ENCODE results near the gene SLC30A3. TPM values are rescaled to one million over a fixed set of nuclear protein-coding genes. Genes with fewer than 3 reads are reported as not detected.

The SLC30A3 gene
- total RNA-seq, 1 experiment from 2014 or later = not detected

DNA sequence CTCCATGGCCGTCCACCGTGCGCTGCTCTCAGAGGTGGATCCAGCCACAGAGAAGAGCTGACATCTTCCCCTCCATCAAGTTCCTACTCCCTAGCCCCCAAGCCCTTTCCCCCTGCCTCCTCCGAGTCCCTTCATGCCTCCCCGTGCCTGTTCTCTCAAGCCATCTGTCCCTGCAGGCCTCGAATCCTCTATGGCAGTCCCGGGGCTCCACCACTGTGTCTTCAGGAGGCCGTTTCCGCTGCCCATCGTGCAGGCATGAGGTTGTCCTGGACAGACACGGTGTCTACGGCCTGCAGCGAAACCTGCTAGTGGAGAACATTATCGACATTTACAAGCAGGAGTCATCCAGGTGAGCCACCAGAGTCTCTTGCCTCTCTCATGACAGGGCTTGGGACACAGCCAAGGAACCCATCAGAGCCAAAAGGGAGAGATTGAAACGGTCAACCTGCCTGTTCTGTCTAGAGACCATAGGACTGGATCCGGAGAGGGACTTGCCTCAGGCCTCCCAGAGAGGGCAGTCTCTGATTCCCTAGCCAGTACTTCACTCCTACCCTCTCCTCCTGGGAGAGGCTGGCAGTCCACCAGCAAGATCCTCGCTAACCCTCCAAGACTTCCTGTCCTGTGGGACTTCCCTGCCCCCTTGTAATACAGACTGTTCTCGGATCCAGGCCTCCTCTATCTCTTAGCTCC is 35.7 kb upstream of the SLC30A3 start:
- BruUV-seq (replicated peaks) = no TSS peak
- ChIA-PET CTCF (interaction anchor here (1.0 to 3.3 kb wide), 2 partner anchors 18 to 22 kb away, joined by 3 to 9 read pairs; no protein-coding TSS in a partner anchor), POLR2A (interaction anchor here (1.5 kb wide), 1 partner anchor 15 kb away, joined by 3 read pairs; no protein-coding TSS in a partner anchor)
- Mint-ChIP-seq H3K9me3 (ENCODE audit: unreplicated experiment) (no peaks in the 10 kb centered on the region), H3K4me3 (ENCODE audit: unreplicated experiment) (no peak overlapping the region), H3K27ac (ENCODE audit: low read depth, unreplicated experiment) (no peak overlapping the region), H3K27me3 (ENCODE audit: insufficient read depth, unreplicated experiment) (no peaks in the 10 kb centered on the region), H3K36me3 (ENCODE audit: insufficient read depth, unreplicated experiment) (no peaks in the 10 kb centered on the region), H3K4me1 (ENCODE audit: insufficient read depth, unreplicated experiment) (no peaks in the 10 kb centered on the region)
- TF ChIP-seq, protein P1, sequence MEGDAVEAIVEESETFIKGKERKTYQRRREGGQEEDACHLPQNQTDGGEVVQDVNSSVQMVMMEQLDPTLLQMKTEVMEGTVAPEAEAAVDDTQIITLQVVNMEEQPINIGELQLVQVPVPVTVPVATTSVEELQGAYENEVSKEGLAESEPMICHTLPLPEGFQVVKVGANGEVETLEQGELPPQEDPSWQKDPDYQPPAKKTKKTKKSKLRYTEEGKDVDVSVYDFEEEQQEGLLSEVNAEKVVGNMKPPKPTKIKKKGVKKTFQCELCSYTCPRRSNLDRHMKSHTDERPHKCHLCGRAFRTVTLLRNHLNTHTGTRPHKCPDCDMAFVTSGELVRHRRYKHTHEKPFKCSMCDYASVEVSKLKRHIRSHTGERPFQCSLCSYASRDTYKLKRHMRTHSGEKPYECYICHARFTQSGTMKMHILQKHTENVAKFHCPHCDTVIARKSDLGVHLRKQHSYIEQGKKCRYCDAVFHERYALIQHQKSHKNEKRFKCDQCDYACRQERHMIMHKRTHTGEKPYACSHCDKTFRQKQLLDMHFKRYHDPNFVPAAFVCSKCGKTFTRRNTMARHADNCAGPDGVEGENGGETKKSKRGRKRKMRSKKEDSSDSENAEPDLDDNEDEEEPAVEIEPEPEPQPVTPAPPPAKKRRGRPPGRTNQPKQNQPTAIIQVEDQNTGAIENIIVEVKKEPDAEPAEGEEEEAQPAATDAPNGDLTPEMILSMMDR (IDR thresholded peaks at IDR 0.05; ENCODE audit: unreplicated experiment) = no peak
- intact Hi-C loops (cut with micrococcal nuclease) = no loop called here
- DNase-seq (ENCODE audit: unreplicated experiment) = peak; percentile 17

DNA sequence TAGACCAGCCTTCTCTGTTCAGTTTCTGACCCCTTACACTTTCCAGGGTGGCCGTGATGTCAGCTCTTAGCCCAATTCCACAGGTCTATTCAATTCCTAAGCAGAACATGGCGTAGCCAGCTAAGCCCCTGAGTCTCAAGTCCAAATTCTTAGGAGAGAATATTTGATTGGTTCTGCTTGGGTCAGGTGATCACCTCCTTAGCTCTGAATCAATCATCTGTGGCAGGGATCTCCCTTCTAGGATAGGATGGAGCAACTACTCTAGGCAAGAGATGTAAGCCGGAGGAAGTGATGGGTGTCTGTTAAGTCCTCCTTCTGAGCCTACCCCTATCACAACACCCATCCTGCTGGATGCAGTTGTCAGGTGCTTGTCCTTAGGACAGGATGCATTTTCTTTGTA is 34.3 kb upstream of the SLC30A3 start:
- Mint-ChIP-seq H3K9me3 (ENCODE audit: unreplicated experiment) (no peaks in the 10 kb centered on the region), H3K4me1 (ENCODE audit: insufficient read depth, unreplicated experiment) (peaks cover 8% of the 10 kb centered on the region), H3K4me3 (ENCODE audit: unreplicated experiment) (no peak overlapping the region), H3K27me3 (ENCODE audit: insufficient read depth, unreplicated experiment) (peaks cover 6% of the 10 kb centered on the region), H3K27ac (ENCODE audit: low read depth, unreplicated experiment) (no peak overlapping the region), H3K36me3 (ENCODE audit: insufficient read depth, unreplicated experiment) (no peaks in the 10 kb centered on the region)
- intact Hi-C loops (cut with micrococcal nuclease) = no loop called here
- TF ChIP-seq, protein P1 (IDR thresholded peaks at IDR 0.05; ENCODE audit: unreplicated experiment) = no peak
- ChIA-PET POLR2A (no interaction called here), CTCF (interaction anchor here (0.6 to 6.1 kb wide), 4 partner anchors 16 to 41 kb away, joined by 3 to 46 read pairs (median 3); partner anchors contain the start of gene TRIM54)
- no peak for DNase-seq (ENCODE audit: unreplicated experiment)
- no TSS peak for BruUV-seq (replicated peaks)

DNA sequence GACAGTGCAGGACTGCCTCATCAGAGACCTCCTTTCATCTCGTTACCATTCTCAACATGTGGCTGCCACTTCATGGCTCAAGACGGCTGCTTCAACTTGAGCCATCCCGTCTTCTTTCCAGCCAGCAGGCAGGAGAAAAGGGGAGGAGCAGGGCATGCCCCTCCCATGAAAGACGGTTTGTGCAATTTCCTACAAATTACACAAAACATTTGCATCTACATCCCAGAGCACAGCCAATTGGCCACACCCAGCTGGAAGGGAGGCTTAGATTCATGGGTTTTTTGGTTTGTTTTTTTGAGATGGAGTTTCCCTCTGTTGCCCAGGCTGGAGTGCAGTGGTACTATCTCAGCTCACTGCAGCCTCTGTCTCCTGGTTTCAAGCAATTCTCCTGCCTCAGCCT is 33.6 kb upstream of the SLC30A3 start:
- CTCF ChIA-PET = interaction anchor here (1.1 to 6.1 kb wide), 2 partner anchors 15 to 40 kb away, joined by 3 to 46 read pairs; partner anchors contain the start of gene TRIM54

DNA sequence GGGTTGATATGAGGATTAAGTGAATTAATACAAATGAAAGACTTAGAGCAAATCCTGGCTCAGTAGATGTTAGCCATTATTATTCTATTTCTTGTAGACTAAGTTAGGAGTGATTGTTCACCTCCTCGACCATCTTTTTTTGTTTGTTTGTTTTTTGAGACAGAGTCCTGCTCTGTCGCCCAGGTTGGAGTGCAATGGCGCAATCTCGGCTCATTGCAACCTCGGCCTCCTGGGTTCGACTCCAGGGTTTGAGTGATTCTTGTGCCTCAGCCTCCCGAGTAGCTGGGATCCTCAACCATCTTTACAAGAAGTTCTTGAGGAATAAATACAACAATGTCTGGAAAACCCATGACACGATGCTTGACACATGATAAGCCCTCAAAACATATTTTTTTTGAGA is 32.1 kb upstream of the SLC30A3 start:
- H3K4me1 Mint-ChIP-seq (ENCODE audit: insufficient read depth, unreplicated experiment) = peaks cover 8% of the 10 kb centered on the region
- no peaks in the 10 kb centered on the region for H3K36me3 Mint-ChIP-seq (ENCODE audit: insufficient read depth, unreplicated experiment)
- peaks cover 14% of the 10 kb centered on the region for H3K27me3 Mint-ChIP-seq (ENCODE audit: insufficient read depth, unreplicated experiment)
- no peaks in the 10 kb centered on the region for H3K9me3 Mint-ChIP-seq (ENCODE audit: unreplicated experiment)
- no peak for DNase-seq (ENCODE audit: unreplicated experiment)
- no peak overlapping the region for H3K27ac Mint-ChIP-seq (ENCODE audit: low read depth, unreplicated experiment)
- no peak overlapping the region for H3K4me3 Mint-ChIP-seq (ENCODE audit: unreplicated experiment)
- ChIA-PET POLR2A (interaction anchor here (1.5 to 2.9 kb wide), 3 partner anchors 8 to 27 kb away, joined by 6 to 22 read pairs (median 19); partner anchors contain the start of gene TRIM54), CTCF (interaction anchor here (0.6 to 6.1 kb wide), 2 partner anchors 14 to 64 kb away, joined by 4 to 46 read pairs; partner anchors contain the start of gene TRIM54)
- no TSS peak for BruUV-seq (replicated peaks)
- intact Hi-C loops (cut with micrococcal nuclease) = no loop called here
- TF ChIP-seq, protein P1 (IDR thresholded peaks at IDR 0.05; ENCODE audit: unreplicated experiment) = no peak

More for the DNA sequence above, 33.6 kb upstream of the SLC30A3 start:
- Mint-ChIP-seq H3K36me3 (ENCODE audit: insufficient read depth, unreplicated experiment) (no peaks in the 10 kb centered on the region), H3K4me1 (ENCODE audit: insufficient read depth, unreplicated experiment) (peaks cover 8% of the 10 kb centered on the region), H3K27ac (ENCODE audit: low read depth, unreplicated experiment) (no peak overlapping the region), H3K27me3 (ENCODE audit: insufficient read depth, unreplicated experiment) (peaks cover 13% of the 10 kb centered on the region), H3K4me3 (ENCODE audit: unreplicated experiment) (no peak overlapping the region), H3K9me3 (ENCODE audit: unreplicated experiment) (no peaks in the 10 kb centered on the region)
- POLR2A ChIA-PET = no interaction called here
- no peak for DNase-seq (ENCODE audit: unreplicated experiment)
- TF ChIP-seq, protein P1 (IDR thresholded peaks at IDR 0.05; ENCODE audit: unreplicated experiment) = no peak
- intact Hi-C loops (cut with micrococcal nuclease) = no loop called here
- BruUV-seq (replicated peaks) = no TSS peak
